NCI-H226 (cell line): ENCODE measurements around the gene TBX18.

Experiments
- DNase-seq: peaks from one replicate; pipeline ENCODE4 v3.0.0-alpha.2; 2015

TBX18 gene

DNA sequence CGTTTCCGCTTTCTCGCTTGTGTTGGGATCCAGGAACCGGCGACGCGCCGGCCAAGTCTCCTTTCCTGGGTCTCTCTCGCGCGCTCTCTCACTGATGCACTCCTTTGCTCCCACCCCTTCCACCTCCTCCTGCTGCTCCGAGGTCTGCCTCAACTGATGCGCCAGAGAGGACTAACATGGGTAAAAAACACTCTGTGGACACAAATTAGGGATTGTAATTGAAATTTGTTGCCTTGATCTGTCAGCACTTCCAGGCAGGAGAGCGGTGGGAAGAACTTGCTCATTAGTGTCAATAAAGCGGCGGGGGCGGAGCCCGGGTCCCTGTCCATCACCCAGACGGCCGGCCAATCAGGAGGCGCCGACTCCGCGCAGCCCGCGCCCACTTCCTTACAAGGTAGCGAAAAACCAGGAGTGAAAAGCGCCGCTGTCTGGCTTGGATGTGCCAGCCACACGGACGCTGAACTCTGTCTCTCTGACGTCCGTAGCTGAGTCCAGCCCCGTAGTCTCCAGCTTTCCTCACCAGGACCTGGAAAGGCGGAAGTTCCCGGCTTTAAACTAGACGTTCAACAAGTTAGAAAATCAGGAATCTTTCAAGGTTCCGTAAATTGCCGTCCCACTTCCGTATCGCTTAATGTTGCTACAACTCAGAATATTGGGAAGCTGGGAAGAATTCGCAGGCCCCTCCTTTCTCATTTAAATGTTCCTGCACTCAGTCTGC, at the start of gene TBX18:
Gene TBX18 (minus strand): TSS at position 267 of the 718 bp plus-strand sequence. CDS start 417 bp downstream, outside the sequence.
- peak; percentile 99 for DNase-seq

- no peak for DNase-seq
Observed at GRCh38 chr6:84811351-84811750, 47.0 kb upstream of the TBX18 start.

- DNase-seq, result no peak
Observed at GRCh38 chr6:84809455-84809854, 45.1 kb upstream of the TBX18 start.

DNA sequence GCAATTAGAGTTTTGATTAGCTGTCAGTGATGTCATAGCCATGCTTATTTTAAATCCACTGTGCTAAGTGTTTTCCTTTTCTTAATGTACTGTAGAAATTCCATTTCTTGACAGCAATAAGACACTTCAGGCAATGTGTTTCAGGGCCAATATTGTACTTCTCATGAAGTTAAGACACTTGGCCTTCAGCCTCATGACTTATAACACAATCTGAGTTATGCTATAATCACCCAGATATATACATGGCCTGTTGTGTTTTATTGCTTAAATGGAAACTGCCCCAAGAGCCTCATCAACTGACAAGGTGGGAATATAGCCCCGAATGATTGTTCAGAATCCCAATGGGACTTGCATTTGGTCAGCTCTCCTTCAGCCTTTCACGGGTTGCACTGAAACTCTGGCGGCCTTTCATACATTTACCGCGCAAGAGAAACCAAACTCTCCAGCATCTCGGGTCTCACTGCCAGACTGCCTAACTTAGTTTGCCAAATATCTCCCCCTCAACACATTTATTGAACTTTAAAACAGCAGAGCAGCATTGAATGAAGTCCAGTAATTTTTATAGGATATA, 44.2 kb upstream of the TBX18 start:
- no peak for DNase-seq

DNA sequence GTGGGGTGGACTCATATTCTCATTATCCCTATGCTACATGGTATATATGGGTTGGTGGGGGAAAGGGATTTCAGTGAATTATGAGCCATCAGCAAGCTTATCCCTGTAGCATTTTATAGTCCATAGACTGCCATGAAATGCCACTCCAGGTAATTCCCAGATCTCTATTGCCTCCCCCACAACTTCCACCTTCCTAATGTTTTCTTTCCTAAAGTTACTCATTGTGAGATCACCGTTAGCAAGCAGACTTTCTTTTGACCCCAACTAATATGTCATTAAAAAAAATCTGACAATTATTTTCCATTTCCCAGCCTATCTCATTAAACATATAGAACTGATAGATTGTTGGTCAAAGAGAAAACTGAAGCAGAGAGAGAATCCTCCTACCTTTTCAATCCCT, 40.7 kb upstream of the TBX18 start:
- DNase-seq, result no peak

- peak; percentile 44 for DNase-seq
Observed at GRCh38 chr6:84804720-84805119, 40.3 kb upstream of the TBX18 start.

GRCh38 chr6:84801250-84801649, 36.9 kb upstream of the TBX18 start:
- peak; percentile 31 for DNase-seq

DNA sequence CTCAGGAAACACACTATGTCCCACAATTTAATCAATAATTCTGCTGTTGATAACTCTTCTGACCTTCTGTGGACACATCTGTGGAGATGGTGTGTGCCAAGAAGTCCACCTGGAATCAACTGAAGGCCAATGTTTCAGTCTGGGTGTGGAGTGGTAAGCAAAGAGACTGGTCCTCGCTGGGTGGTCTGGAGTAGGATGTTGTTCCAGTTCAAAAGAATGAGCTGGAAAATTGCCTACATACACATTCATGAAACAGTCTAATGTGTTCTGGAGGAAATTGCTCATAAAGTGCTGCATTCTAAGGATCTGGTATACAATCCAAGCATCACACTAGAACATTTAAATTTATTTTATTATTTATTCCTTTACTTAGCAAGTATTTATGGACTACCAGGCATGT, 33.9 kb upstream of the TBX18 start:
- no peak for DNase-seq

GRCh38 chr6:84796343-84796742, 31.9 kb upstream of the TBX18 start:
- DNase-seq, result no peak

DNA sequence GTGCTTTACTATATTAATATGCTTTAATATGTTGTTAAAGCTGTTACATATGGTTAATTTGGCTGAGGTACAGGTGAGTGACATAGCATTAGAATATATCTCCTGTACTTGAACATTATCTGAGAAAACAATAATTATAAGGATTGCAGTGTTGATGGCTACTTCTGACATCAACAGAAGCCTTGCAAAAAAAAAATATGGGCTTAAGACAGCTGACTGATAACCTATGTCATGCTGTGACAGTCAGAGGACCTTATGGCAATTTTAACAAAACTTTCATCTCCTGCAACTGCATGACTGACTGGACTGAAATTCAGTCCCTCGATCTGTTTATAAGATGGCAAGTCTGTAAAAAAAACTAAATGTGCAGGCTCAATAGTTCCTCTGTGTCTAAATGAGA, 27.5 kb upstream of the TBX18 start:
- no peak for DNase-seq

GRCh38 chr6:84791233-84791632, 26.8 kb upstream of the TBX18 start:
- no peak for DNase-seq

DNA sequence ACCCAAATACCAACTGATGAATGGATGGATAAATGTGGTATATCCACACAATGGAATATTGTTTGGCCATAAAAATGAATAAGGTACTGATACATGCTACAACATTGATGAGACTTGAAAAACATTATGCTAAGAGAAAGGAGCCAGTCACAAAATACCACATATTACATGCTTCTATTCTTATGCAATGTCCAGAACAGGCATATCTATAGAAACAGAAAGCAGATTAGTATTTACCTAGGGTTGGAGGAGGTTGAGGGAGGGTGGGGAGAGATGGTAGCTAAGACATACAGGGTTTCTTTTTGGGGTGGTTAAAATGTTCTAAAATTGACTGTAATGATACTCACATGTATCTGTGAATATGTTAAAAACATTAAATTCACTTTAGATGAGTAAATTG, 24.8 kb upstream of the TBX18 start:
- DNase-seq, result no peak

DNA sequence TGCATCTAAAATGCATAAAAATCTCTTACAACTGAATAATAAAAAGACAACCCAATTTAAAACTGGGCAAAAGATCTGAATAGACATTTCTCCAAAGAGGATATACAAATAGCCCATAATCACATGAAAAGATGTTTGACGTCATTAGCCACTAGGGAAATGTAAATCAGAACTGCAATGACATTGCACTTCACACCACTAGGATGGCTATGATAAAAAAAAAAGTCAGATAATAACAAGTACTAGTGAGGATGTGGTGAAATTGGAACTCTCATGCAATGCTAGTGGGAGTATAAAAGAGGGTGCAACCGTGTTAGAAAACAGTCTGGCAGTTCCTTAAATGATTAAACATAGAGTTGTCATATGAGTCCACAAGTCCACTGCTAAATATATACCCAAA, 24.3 kb upstream of the TBX18 start:
- DNase-seq, result no peak

DNA sequence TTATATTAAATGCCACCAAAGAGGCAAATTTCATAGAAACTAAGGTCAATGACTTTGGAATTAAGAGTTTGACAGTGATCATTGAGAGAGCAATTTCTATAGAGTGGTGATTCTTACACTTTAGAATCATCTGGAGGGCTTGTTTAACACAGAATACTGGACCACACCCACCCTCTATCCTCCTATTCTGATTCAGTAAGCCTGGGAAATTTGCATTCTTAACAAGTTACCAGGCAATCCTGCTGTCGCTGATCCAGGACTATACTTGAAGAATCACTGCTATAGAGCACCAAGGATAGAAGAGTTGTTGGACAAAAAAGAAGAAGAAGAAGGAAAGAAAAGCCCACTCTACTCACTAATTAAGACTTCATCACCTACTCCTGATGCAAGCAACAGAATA, 21.3 kb upstream of the TBX18 start:
- no peak for DNase-seq

DNA sequence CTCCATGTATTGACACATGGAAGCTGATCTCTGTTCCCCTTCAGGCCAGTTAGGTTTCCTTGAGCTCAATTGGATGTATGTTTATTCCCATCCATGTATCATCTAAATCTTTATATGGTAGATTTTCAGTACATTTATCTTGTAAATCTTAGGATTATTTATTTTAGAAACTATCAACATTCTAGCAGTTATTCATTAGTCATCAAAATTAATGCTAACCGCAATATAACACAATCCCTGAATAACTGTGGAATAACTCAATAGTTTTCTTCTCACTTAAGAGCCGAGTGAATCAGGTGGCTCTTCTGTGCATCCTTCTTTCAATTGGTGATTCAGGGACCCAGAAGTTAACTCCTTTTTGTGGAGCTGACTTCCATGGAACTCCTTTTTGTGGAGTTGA, 15.5 kb upstream of the TBX18 start:
- DNase-seq, result no peak

DNA sequence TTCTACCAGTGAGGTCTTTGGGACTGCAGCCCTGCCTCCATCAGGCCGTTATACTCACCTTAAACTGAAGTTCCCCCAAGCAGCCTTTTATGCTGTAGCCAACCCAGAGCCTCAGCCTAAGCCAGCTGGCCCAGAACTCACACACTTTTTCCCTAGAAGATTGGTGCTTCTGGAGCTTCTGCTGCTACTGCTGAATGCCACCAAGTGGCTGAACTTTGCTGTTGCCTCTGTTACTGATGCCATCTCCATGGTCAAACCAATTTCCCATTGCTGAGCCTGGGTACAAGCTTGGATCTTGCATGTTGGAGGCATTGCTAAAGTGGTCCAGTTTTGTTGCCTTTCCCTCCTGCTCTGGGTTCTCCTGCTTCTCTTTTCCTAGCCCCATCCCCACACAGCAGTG, 15.0 kb upstream of the TBX18 start:
- DNase-seq, result no peak

DNA sequence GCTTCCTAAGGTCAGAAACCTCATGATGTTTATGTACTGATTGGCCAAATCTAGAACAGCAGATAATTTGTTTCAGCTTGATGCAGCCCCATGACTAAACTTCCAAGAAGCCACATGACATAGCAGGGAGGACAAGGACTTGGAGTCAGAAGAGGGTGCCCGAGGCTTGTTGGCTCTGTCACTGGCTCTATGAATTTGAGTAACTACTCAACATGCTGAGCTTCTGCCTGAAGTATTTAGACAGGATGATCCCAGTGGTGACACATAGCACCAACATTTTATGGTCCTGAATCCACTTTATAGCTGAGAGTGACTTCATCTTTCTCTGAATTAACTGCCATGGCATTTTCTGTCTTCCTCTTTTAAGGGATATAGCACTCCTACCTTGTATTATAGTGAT, 13.5 kb upstream of the TBX18 start:
- DNase-seq, result no peak

DNA sequence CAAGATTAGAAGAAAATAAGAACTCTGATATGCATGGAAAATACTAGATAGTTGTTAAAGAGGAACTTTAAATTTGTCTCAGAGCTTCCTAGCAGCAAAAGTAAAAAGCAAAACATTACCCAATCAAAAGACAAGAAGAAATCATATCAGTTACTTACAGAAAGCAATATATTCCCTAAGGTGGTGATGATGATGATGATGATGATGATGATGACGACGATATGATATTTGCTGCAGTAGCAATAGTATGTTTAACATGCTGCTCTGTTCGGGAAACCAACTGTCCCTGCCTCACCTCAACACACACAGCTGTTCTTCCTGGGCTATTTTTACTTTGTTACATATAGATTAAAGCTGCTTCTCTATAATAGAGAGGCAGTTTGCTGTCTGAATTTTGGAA, 12.0 kb upstream of the TBX18 start:
- DNase-seq, result no peak

- no peak for DNase-seq
Observed at GRCh38 chr6:84775751-84776150, 11.4 kb upstream of the TBX18 start.

GRCh38 chr6:84774985-84775284, 10.5 kb upstream of the TBX18 start:
- DNase-seq, result no peak

GRCh38 chr6:84774157-84774984, 10.0 kb upstream of the TBX18 start:
- no peak for DNase-seq

DNA sequence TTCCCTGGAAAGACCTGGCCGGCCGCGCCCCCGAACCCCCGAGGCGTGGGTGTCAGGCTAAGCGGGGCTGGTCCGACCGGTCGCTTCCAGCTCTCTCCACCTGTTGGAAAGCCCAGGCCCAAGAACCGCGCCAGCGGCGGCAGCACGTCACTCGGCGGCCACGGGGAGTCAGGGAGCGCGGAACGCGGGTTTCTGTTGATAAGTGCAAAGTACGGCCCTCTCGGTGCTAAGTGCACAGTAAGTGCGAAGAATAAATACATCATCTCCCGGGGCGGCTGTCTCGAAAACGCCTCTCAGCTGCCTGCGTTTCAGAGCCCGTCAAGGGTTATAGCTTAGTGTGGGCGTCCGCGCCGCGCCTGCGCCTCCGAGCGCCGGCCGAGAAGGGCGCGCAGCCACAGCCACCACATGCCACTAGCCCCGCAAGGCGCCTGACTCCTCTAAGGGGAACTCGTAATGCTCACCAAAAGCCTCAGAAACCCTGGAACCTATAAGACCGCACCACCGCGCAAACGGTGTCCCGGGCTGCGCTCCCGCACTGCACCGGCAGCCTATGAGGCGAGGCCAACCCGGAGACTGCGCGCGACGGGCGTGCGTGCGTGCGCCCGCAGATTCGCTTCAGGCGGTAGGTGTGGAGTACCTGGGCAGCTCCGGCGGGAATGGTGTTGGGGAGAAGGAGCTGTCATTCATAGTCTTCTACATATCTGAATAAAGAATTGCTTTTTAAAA, 9.2 kb upstream of the TBX18 start:
- DNase-seq, result no peak

GRCh38 chr6:84773133-84773430, 8.7 kb upstream of the TBX18 start:
- DNase-seq, result no peak
